HEK293 (cell line): Measurements from ENCODE around the gene ADIPOR2.
"Not testable (repeated sequence)": the region's sequence is repeated elsewhere in the genome, so short reads cannot be mapped to it uniquely, and the experiment has no call there.

Experiments
- CTCF ChIA-PET: fragments of 350-600 bp; formaldehyde crosslinking; extraction: SDS; loops from one replicate; lab custom pipeline; 2021; ENCODE audit warnings: antibody characterized with exemption; lab: Yijun Ruan, JAX
- POLR2A ChIA-PET: fragments of 300-600 bp; formaldehyde crosslinking; extraction: SDS; loops from one replicate; lab custom pipeline; 2020; ENCODE audit warnings: antibody characterized with exemption, inconsistent platforms; lab: Yijun Ruan, JAX
- H3K27ac ChIP-seq: fragments of 200-500 bp; sonication (Bioruptor generic); 2 replicates; pipeline ENCODE4 v1.5.1; 2014; ENCODE audit warnings: low read depth, low read length, control low read depth, inconsistent platforms; ENCODE audit errors: extremely low read depth
- H3K36me3 ChIP-seq, 2 experiments: fragments of 200-500 bp in 1 of 2; sonication (Bioruptor generic) in 1 of 2; 1 replicate in 1 of 2; 2 replicates in 1 of 2; pipeline ENCODE4 v1.5.1; 2014 to 2017; ENCODE audit warnings: inconsistent platforms in 2 of 2, low read length in 2 of 2; ENCODE audit not compliant: control insufficient read depth in 2 of 2, insufficient read depth in 1 of 2
- H3K4me1 ChIP-seq: fragments of 200-500 bp; sonication (Bioruptor generic); 2 replicates; pipeline ENCODE4 v1.5.1; 2014; ENCODE audit warnings: mild to moderate bottlenecking, low read length, inconsistent platforms; ENCODE audit not compliant: control insufficient read depth, insufficient read depth
- H3K4me3 ChIP-seq: 2 replicates; pipeline ENCODE4 v1.5.1; 2011; ENCODE audit warnings: low read depth, mild to moderate bottlenecking, control low read depth, low read length, moderate library complexity
- H3K9me3 ChIP-seq: fragments of 200-500 bp; sonication (Bioruptor generic); 2 replicates; pipeline ENCODE4 v1.5.1; 2014; ENCODE audit warnings: low read depth, low read length, inconsistent platforms; ENCODE audit not compliant: control insufficient read depth, insufficient read depth
- BCL11B ChIP-seq: fragments of 450-650 bp; formaldehyde crosslinking; IDR thresholded peaks from 2 replicates; pipeline ENCODE4 v1.5.1; 2016; ENCODE audit warnings: low read depth, missing biosample characterization, missing genetic modification characterization
- ELK4 ChIP-seq: IDR thresholded peaks from 2 replicates; pipeline ENCODE4 v1.6.1; 2011; ENCODE audit warnings: mild to moderate bottlenecking, low read depth, low read length, borderline replicate concordance
- GFI1B ChIP-seq: fragments of 450-650 bp; formaldehyde crosslinking; IDR thresholded peaks from 2 replicates; pipeline ENCODE4 v1.5.1; 2016; ENCODE audit warnings: missing biosample characterization, missing genetic modification characterization
- HIC1 ChIP-seq: fragments of 450-650 bp; formaldehyde crosslinking; IDR thresholded peaks from 2 replicates; pipeline ENCODE4 v1.5.1; 2016; ENCODE audit warnings: missing biosample characterization, missing genetic modification characterization
- HOXC10 ChIP-seq: sonication (generic); formaldehyde crosslinking; IDR thresholded peaks from 2 replicates; pipeline ENCODE4 v1.8.1; 2023; ENCODE audit warnings: mild to moderate bottlenecking, missing genetic modification reagents
- OSR2 ChIP-seq: fragments of 450-650 bp; formaldehyde crosslinking; IDR thresholded peaks from 2 replicates; pipeline ENCODE4 v1.5.1; 2016; ENCODE audit warnings: missing biosample characterization, missing genetic modification characterization
- PRDM6 ChIP-seq: fragments of 450-650 bp; formaldehyde crosslinking; IDR thresholded peaks from 2 replicates; pipeline ENCODE4 v1.5.1; 2017; ENCODE audit warnings: missing biosample characterization, missing genetic modification characterization
- SCRT2 ChIP-seq: fragments of 450-650 bp; formaldehyde crosslinking; IDR thresholded peaks from 2 replicates; pipeline ENCODE4 v1.5.1; 2016; ENCODE audit warnings: missing biosample characterization, missing genetic modification characterization
- SP2 ChIP-seq: fragments of 450-650 bp; formaldehyde crosslinking; IDR thresholded peaks from 2 replicates; pipeline ENCODE4 v1.5.1; 2016; ENCODE audit warnings: missing biosample characterization, missing genetic modification characterization
- ZBTB17 ChIP-seq: fragments of 450-650 bp; formaldehyde crosslinking; IDR thresholded peaks from 2 replicates; pipeline ENCODE4 v1.5.1; 2016; ENCODE audit warnings: missing biosample characterization, missing genetic modification characterization
- ZEB2 ChIP-seq: fragments of 450-650 bp; formaldehyde crosslinking; IDR thresholded peaks from 2 replicates; pipeline ENCODE4 v1.5.1; 2016; ENCODE audit warnings: missing biosample characterization, missing genetic modification characterization
- ZNF121 ChIP-seq: fragments of 450-650 bp; formaldehyde crosslinking; IDR thresholded peaks from 2 replicates; pipeline ENCODE4 v1.5.1; 2016; ENCODE audit warnings: missing biosample characterization, missing genetic modification characterization
- ZNF140 ChIP-seq: fragments of 450-650 bp; formaldehyde crosslinking; IDR thresholded peaks from 2 replicates; pipeline ENCODE4 v1.5.1; 2016; ENCODE audit warnings: missing biosample characterization, missing genetic modification characterization
- ZNF16 ChIP-seq: fragments of 450-650 bp; formaldehyde crosslinking; IDR thresholded peaks from 2 replicates; pipeline ENCODE4 v1.5.1; 2016; ENCODE audit warnings: low read depth, missing biosample characterization, missing genetic modification characterization
- ZNF174 ChIP-seq: fragments of 450-650 bp; formaldehyde crosslinking; IDR thresholded peaks from 2 replicates; pipeline ENCODE4 v1.5.0; 2017; ENCODE audit warnings: missing biosample characterization, mild to moderate bottlenecking, missing genetic modification characterization
- ZNF223 ChIP-seq: fragments of 450-650 bp; formaldehyde crosslinking; IDR thresholded peaks from 2 replicates; pipeline ENCODE4 v1.5.1; 2016; ENCODE audit warnings: missing biosample characterization, missing genetic modification characterization
- ZNF670 ChIP-seq: fragments of 450-650 bp; formaldehyde crosslinking; IDR thresholded peaks from 2 replicates; pipeline ENCODE4 v1.5.1; 2016; ENCODE audit warnings: missing biosample characterization, missing genetic modification characterization, low read depth
- ZSCAN30 ChIP-seq: fragments of 450-650 bp; IDR thresholded peaks from 2 replicates; pipeline ENCODE4 v1.5.1; 2018; ENCODE audit warnings: missing biosample characterization, mild to moderate bottlenecking, missing genetic modification characterization, moderate library complexity

Gene ADIPOR2

GRCh38 chr12:1692895-1693610, 2.2 kb downstream of the ADIPOR2 start (continued):
- TF ChIP-seq ZNF140 (tag by site-specific recombination): no peak
- TF ChIP-seq ZNF223: no peak
- no peak for TF ChIP-seq SCRT2 (tag by site-specific recombination)
- no peak for TF ChIP-seq SP2
- TF ChIP-seq ZNF16 (tag by site-specific recombination): no peak

- H3K4me1 ChIP-seq: peaks cover 29% of the 10 kb centered on the region
- H3K9me3 ChIP-seq: not testable (repeated sequence)
Observed at GRCh38 chr12:1695097-1695496, 4.2 kb downstream of the ADIPOR2 start.

GRCh38 chr12:1695886-1696670, 5.2 kb downstream of the ADIPOR2 start:
- no peak overlapping the region for H3K27ac ChIP-seq
- no peak overlapping the region for H3K4me3 ChIP-seq
- H3K4me1 ChIP-seq: peaks cover 27% of the 10 kb centered on the region
- H3K9me3 ChIP-seq: no peaks in the 10 kb centered on the region
- POLR2A ChIA-PET: interaction anchor here (1.2 kb wide), 1 partner anchor 12 kb away, joined by 4 read pairs; no protein-coding TSS in a partner anchor
- CTCF ChIA-PET: interaction anchor here (0.6 to 1.1 kb wide), 3 partner anchors 43 to 244 kb away, joined by 4 to 6 read pairs (median 5); no protein-coding TSS in a partner anchor
- TF ChIP-seq PRDM6: peak; percentile 74
- TF ChIP-seq BCL11B: no peak
- TF ChIP-seq GFI1B: no peak
- peak; percentile 87 for TF ChIP-seq ZNF121 (tag by site-specific recombination)
- peak; percentile 39 for TF ChIP-seq OSR2 (tag by site-specific recombination)
- TF ChIP-seq ZBTB17 (tag by site-specific recombination): 0 out of 2 replicates have a peak, but pooled peaks have one; percentile 33
- no peak for TF ChIP-seq ZNF670 (tag by site-specific recombination)
- no peak for TF ChIP-seq ELK4
- no peak for TF ChIP-seq HOXC10
- 0 out of 2 replicates have a peak, but pooled peaks have one; percentile 4 for TF ChIP-seq ZEB2 (tag by site-specific recombination)
- no peak for TF ChIP-seq ZNF174 (tag by site-specific recombination)
- no peak for TF ChIP-seq HIC1 (tag by site-specific recombination)
- TF ChIP-seq ZSCAN30 (tag by site-specific recombination): no peak
- H3K36me3 ChIP-seq: peaks cover 0 to 5% of the 10 kb centered on the region in 2 experiments; a peak in 2 of 3 replicates

More at GRCh38 chr12:1695097-1695496, 4.2 kb downstream of the ADIPOR2 start:
- H3K4me3 ChIP-seq, POLR2A ChIA-PET, H3K36me3 ChIP-seq, H3K27ac ChIP-seq: not testable (repeated sequence)
- CTCF ChIA-PET: interaction anchor here (1.0 kb wide), 1 partner anchor 46 kb away, joined by 5 read pairs; no protein-coding TSS in a partner anchor
- TF ChIP-seq ZNF121 (tag by site-specific recombination): peak; percentile 79
